G401 (cell line): ENCODE data around the gene DELE1. TPM values are rescaled to one million over a fixed set of nuclear protein-coding genes. Genes with fewer than 3 reads are reported as not detected.
"Not testable (repeated sequence)": the region's sequence is repeated elsewhere in the genome, so short reads cannot be mapped to it uniquely, and the experiment has no call there.

Experiments used
- DNase-seq: peaks from one replicate; pipeline ENCODE4 v3.0.0-alpha.2; 2015; ENCODE audit warnings: low spot score
- in situ Hi-C: cut with HindIII; loops from 2 replicates; pipeline ENCODE4 v1.10.0; 2016; ENCODE audit warnings: low sequenced_read_pairs, mixed read lengths
- total RNA-seq: library from RNA; depleted of rRNA; stranded (reverse); fragments of >200 nt; shearing (Covaris generic); gene quantifications from 2 replicates; pipeline ENCODE4 v1.2.3, GENCODE V29; 2014

The DELE1 gene
- total RNA-seq, 1 experiment from 2014 or later: 87.4 TPM

DNA sequence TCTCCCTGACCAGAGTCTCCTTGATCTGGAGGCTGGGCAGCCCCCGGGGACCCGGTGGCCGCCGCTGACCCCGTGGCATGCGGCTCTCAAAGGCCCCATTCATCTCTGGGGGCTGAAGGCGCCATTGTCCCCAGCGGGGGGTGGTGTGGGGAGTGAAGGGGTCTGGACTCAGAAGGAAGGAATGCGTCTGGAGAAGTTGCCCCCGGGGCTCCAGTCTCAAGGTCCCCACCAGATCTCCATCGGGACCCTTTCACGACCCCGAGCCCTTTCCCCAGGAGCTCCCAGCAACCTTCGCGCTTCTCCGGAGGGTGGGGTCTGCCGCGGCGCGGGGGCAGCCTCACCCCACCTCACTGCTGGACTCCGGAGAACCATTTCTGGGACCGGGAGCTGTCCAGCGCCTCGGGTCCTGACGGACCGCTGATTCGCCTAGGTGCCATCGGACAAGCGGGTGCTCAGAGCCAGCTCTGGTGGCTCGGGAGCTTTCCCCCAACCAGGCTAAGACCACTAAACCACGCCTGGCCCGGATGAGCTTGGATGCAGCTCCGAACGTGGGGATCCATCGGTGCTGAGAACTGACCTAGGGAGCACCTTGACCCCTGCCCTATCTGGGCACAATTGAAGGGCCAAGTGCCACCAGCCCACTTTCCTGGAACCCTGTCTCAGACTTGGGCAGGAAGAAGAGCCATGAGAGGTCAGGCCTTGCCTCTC, 40.3 kb upstream of the DELE1 start:
- peak; percentile 69 for DNase-seq
- in situ Hi-C loops: no loop called here

DNA sequence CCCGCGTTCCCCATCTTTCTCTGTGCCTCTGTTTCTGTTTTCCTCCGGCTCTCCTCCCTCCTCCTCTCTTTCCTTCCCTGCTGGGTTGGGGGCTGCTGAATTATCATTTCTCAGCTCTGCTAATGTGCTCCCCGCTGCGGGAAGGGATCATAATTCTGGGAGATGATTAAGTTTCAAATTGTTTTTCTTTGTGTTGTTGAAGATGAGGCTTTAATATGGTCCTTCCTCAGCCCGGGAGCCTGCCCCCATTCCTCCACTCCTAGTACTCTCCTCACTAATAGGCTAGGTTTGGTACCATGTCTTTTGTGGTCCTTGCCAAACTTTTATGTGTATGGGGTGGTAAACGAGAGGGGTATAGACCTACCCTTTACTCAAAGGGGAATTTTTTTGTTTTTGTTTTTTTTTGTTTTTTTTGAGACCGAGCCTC, 39.8 kb upstream of the DELE1 start:
- in situ Hi-C loops: no loop called here
- peak; percentile 63 for DNase-seq

DNA sequence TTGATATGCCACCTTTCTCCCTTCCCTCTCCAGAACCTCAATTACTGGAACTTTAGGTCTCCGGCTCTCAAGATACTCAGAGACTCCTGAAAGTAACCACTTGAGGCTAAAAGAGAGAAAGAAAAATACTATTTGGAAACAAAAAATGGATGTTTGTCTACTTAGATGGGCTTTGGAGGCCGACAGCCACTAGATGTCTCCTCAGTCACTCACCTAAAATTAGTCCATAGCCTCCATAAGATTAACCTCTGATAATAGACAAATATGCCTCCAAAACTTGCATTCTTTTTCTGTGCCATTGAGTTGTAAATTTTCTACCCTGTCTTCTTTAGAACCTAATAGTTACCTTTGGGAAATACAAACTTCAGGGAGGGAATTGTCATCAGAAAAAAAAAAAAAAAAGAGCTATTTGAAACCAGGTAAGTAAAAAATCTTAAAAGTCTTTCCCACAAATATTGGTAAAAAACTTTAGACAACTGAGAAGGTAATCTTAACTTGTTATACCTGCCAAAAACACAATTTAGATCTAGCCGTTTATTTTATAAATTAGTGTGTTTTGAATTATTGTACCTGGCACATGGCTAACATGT, 34.3 kb upstream of the DELE1 start:
- in situ Hi-C loops: no loop called here
- peak; percentile 55 for DNase-seq

DNA sequence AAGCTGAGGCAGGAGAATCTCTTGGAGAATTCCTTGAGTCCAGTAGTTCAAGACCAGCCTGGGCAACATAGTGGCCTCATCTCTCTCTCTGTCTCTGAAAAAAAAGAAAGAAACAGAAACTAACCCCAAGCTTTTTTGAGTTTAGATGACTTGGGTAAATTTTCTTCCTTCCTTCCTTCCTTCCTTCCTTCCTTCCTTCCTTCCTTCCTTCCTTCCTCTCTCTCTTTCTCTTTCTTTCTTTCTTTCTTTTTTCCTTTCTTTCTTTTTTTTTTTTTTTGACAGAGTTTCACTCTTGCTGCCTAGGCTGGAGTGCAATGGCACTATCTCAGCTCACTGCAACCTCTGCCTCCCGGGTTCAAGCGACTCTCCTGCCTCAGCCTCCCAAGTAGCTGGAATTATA, 33.2 kb upstream of the DELE1 start:
- in situ Hi-C loops: not testable (repeated sequence)

DNA sequence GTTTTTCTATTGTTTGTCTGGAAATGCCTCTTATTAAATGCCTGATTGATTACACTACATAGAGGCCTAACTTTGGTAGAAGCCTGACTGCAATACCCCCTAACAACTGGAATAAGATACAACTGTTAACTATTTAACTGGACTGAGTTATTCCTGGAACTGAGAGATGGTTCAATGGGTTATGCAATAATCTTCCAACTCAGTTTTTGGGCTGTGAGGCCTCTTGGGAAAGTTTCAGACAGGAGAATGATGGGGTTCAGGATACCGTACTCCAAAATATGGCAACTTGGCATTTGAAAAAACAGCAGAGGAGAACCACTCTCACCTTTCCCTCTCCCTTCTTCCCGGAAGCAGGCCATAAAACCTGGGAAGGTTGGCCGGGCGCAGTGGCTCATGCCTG, 26.2 kb upstream of the DELE1 start:
- in situ Hi-C loops: no loop called here

More for the DNA sequence above, 33.2 kb upstream of the DELE1 start:
- not testable (repeated sequence) for DNase-seq

DNA sequence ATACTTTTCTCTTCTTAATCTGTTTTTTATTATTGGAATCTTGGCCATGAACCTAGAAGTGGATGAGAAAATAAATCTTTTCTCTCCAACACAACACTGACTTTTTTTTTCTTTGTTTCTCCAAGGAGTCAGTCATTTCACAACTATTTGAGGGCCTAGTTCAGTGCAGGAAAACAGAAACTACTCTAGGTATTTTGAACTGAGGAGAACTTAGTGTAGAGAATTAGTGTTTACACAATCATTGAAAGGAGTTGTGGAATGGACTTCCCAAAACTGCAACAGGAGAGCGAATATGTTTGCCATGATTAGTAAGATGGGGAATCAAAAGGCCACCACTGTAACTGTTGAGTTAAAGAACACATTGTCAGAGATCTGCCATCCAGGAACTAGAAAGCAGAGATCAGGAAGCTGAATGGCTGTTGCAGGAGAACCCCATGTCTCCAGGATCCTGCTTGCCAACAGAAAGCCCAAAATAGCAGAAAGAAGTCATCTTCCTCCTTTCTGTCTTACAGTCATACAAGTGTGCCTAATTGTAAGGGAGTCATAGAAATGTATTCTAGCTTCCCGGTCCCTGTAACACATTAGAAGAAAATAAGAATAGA, 25.1 kb upstream of the DELE1 start:
- DNase-seq: no peak
- in situ Hi-C loops: no loop called here

More for the DNA sequence above, 26.2 kb upstream of the DELE1 start:
- no peak for DNase-seq

DNA sequence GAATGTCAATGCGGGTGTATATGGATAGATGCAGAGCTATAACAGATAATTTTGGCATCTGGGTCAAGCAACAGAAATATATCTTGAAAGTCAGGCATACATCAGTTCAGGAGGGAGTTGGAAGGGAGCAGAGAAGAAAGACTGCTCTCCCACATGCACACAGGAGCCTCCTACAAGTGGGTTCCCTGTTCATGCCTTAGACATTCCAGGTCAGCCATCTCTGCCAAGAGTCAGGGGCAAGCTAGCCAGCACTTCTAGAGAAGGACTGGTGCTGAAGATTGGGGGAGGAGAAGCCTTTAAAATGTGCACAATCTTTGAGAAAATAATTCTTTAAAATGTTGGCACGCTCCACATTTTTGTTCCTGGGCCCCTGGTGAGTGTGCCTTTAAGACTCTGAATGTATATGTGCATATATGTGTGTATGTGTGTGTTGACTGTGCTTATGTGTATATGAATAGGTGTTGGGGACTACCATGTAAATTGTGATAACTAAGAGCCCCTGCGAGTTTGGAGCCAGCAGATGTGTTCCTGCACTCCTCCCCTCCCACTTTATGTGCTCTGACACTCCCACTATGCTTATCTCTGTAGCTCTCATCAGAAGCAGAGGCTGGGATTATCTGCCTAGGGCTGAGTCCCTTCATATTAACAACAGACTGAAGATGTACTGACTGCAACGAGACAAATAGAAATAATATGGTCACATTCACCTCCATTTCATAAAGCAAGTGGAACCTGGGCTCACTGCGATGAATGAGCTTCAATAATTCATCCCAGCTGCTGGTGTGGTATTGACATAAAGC, 21.5 kb upstream of the DELE1 start:
- in situ Hi-C loops: no loop called here
- DNase-seq: no peak

DNA sequence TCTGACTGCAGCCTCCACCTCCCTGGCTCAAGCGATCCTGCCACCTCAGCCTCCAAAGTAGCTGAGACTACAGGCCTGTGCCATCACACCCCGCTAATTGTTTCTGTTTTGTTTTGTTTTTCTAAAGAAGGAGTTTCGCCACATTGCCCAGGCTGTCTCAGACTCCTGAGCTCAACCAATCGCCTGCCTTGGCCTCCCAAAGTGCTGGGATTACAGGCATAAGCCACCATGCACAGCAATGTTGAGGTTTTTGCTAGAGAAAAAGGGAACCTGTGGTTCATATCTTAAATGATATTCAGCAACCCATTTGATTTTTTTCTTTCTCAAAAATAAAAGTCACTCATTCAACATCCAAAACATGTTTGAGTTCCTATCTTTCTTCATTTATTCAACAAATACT, 20.4 kb upstream of the DELE1 start:
- in situ Hi-C loops: no loop called here
- DNase-seq: no peak

DNA sequence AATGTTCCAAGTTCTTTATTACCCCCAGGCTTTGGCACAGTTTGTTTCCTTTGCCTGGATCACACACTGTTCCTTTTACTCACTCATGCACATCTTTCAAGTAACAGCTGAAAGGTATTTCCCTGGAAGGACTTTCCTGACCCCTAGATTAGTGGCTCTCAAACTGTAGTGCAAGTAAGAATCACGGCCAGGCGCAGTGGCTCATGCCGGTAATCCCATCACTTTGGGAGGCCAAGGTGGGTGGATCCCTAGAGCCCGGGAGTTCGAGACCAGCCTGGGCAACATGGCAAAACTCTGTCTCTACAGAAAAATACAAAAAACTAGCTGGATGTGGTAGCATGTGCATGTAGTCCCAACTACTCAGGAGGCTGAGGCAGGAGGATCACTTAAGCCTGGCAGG, 19.1 kb upstream of the DELE1 start:
- in situ Hi-C loops: no loop called here
- no peak for DNase-seq

DNA sequence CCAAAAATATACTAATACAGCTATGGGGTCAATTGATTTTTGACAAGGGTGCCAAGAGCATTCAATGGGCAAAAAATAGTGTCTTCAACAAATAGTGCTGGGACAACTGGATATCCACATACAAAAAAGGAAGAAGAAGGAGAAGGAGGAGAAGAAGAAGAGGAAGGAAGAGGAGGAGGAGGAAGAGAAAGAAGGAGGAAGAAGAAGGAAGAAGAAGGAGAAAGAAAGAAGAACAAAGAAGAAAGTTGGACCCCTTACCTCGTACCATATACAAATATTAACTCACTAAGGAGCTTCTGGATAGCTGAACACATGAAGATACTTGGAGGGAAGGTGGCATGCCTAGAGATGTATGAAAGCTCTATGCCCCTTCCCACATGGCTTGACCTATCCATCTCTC, 17.2 kb upstream of the DELE1 start:
- no peak for DNase-seq

DNA sequence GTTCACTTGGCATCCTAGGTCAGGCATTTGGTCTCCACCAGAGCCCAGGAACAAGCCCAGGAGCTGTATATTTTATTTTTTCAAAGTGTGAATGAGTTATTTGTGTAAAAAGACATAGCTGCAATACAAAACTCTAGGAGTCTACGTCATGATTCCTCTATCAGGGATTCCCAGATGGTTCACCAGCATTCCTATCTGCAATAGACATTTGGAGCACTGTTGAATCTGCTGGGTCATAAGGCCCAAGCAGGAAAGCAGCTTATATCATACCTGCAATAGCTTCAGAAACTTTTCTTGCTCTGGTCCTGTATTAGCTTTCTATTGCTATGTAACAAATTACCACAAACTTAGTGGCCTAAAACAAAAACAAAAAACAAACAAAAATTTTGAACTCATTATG, 16.7 kb upstream of the DELE1 start:
- in situ Hi-C loops: no loop called here
- no peak for DNase-seq

More for the DNA sequence above, 17.2 kb upstream of the DELE1 start:
- in situ Hi-C loops: no loop called here

DNA sequence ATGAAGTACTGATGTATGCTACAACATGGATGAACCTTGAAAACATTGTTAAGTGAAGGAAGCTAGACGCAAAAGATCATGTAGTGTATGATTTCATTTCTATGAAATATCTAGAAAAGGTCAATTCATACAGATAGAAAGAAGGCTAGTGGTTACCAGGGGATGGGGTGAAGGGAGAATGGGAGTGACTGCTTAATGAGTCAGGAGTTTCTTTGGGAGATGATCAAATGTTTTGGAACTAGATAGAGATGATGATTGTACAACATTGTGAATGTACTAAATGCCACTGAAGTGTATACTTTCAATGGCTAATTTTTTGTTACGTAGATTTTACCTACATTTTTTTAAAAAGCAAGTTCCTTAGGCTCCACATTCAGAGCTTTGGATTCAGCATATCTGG, 14.9 kb upstream of the DELE1 start:
- DNase-seq: no peak
- in situ Hi-C loops: no loop called here

DNA sequence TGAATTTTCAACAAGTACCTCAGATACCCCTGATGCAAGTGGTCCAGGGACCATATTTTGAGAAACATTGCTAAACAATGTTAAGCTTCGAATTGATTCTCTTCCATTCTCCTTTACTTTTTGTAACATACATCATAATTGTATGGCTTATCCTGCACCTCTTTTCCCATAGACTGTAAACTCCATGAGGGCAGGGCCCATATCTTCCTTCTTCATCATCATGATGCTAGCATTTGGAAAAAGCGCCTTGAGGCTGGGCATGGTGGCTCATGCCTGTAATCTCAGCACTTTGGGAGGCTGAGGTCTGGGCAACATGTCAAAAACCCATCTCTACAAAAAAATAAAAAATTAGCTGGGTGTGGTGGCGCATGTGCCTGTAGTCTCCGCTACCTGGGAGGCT, 14.5 kb upstream of the DELE1 start:
- DNase-seq: no peak
- in situ Hi-C loops: no loop called here

DNA sequence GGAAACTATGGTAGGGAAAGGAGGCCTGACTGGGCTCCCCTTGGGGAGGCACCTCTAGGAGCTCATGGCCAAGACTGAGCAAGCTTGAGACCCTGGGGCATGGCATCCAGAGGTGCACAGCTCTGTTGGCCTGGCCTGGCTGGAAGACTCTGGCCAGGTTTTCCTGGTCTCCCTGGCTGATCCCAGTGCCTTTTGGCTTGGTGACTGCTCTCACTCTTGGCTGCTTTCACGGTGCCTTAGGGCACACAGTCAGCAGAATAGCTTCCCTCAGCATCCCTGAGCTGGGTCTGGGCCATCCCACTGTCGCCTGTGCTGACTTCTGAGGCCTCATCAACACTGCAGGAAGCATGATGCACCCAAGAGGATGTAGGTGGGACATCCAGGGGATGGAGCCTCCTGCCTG, 13.4 kb upstream of the DELE1 start:
- no peak for DNase-seq
- in situ Hi-C loops: no loop called here

DNA sequence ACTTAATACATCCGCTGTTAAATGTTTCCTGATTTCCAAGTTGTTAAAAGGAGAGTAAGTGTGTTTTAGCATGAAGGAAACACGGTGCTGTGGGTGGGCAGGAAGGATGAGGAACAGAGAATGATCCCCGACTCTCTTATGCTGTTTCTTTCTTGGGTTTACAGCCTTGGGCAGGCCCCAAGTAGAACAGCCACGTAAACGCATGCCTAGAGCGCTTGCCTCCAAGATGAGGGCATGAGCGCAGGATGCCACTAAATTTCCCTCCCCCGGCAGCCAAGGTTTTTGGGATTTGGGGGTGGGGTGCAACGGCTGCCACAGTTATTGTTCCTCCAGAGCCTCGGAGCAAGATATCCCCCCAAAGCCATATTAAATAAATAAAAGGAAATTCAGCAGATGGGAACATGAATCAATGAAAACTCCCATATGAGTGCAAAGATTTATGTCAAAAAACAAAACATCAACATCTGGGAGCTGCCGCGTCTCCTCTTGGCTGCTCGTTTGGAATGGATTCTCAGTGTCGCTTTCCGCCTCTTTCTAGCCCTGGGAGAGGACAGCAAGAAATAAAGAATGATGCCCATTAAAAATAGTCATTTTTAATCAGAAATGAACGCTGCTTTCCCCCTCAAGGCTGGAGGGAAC, 10.0 kb upstream of the DELE1 start:
- peak; percentile 47 for DNase-seq
- in situ Hi-C loops: no loop called here

DNA sequence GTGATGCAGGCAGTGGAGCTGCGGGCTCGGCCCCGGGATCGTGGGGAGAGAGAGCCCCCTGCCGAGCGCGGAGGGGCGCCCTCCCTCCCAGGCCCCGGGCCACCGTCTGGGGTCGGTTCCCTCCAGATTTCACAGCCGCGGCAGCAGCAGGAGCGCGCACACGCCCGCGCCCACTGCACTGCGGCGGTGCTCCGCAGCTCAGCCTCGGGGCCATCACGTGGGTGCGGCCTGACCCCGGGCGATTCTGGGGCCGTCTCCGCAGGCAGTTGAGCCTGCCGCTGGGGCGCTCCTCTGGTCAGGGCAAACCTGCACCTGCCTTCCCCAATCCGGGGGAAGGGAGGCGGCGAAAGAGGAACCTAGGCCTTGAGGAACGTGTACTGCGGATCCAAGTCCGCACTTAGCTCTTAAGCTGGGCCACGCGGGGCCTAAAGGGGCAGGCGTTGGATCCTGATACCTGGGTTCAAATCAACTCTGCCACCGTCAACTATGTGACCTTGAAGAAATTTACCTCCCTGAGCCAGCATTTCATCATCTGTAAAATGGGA, 9.4 kb upstream of the DELE1 start:
- DNase-seq: peak; percentile 50
- in situ Hi-C loops: no loop called here

DNA sequence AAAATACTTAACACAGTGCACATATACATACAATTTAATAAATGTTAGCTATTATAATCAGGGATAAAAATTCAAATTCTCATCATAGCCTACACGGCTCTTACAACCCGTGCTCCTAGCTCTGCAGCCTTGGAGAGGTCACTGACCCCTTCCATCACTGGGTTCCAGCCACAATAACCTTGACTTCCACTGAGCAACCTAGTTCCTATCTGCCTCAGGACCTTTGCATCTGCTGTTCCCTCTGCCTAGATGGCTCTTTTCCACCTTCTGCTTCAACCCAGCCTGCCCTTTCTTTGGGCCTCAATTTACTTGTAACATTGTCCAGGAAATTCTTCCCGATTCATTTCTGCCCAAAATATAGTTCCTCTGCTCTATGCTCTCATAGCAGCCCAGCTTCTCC, 8.9 kb upstream of the DELE1 start:
- DNase-seq: no peak
- in situ Hi-C loops: no loop called here

DNA sequence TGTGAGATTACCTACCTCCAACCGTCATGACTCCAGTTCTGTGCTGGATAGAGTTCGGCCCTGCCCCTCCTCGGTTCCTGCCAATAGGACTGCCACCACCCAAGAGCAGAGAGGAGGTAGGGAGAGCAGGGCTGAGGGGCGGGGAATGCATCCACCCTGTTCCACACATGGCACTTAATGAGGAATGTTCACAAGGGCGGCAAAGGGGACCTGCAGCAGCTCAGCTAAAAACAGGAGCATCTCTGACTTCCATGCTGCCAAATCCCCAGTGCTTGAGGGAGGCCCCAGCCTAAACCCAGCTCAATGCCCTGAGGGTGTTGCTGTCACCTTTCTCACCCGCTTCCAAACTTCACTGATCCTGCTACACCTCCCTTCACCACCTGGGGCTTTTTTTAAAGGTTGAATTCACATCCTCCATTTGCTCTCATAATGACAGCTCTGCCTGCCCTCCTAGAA, 7.8 kb upstream of the DELE1 start:
- in situ Hi-C loops: no loop called here
- no peak for DNase-seq

DNA sequence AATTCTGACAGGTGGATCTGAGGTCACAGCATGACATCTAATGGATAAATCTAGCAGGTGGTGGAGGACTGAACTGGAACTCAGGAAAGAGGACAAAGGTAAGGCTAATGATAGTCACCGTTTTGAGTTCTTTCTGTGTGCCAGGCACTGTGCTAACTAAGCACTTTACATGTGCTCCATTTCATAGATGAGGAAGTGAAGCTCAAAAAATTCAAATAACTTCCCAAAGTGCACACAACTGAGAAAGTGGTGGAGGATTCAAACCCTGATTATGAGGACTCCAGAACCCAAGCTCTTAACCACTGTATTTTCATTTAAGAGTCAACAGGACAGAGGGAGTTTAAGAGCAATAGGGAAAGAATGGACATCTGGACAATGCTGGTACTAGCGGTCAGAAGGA, 7.1 kb upstream of the DELE1 start:
- no peak for DNase-seq
- in situ Hi-C loops: no loop called here
